Measurements from ENCODE around the gene YWHAB.

GRCh38 chr20:44894959-44895358, 9.5 kb downstream of the YWHAB start:
- TF ChIP-seq CTCF (IDR thresholded peaks at IDR 0.05) = no peak
- no peak for TF ChIP-seq POLR2A (IDR thresholded peaks at IDR 0.05)
